ENCODE measurements around the gene NCS1. TPM values are rescaled to one million over a fixed set of nuclear protein-coding genes. Genes with fewer than 3 reads are reported as not detected.

Gene NCS1
- total RNA-seq, 1 donor from 2014 or later = 37.7 TPM

DNA sequence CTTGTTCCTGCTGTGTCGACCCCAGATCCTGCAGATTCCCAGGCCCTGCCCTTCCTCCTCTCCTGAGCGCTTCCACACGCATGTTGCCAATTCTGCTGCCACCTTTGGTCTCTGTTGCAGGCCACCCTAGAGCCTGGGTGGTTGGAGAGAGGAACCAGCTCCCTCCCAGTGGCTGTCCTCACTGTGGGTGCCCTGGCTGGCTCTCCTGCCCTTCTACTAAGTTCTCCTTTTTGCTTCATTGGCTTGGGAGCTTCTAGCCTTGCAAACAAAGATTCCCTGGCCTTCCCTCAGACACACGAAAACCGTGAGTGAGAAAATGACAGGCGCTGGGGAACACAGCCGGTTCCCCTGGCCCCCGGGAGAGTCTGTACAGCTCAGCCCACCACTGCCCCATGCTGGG is 14.2 kb upstream of the NCS1 start:
- Mint-ChIP-seq H3K9me3 (ENCODE audit: unreplicated experiment) (no peaks in the 10 kb centered on the region), H3K4me1 (ENCODE audit: unreplicated experiment) (no peaks in the 10 kb centered on the region), H3K4me3 (ENCODE audit: unreplicated experiment) (no peak overlapping the region), H3K27ac (ENCODE audit: unreplicated experiment) (no peak overlapping the region), H3K27me3 (ENCODE audit: unreplicated experiment) (no peaks in the 10 kb centered on the region), H3K36me3 (ENCODE audit: unreplicated experiment) (no peaks in the 10 kb centered on the region)
- DNase-seq (ENCODE audit: extremely low spot score, unreplicated experiment) = no peak
- no peak for TF ChIP-seq CTCF (IDR thresholded peaks at IDR 0.05)

GRCh38 chr9:130159057-130159456 is 13.1 kb upstream of the NCS1 start:
- no peak overlapping the region for H3K27ac Mint-ChIP-seq (ENCODE audit: unreplicated experiment)
- H3K27me3 Mint-ChIP-seq (ENCODE audit: unreplicated experiment) = no peaks in the 10 kb centered on the region
- no peaks in the 10 kb centered on the region for H3K4me1 Mint-ChIP-seq (ENCODE audit: unreplicated experiment)
- no peak overlapping the region for H3K4me3 Mint-ChIP-seq (ENCODE audit: unreplicated experiment)
- no peaks in the 10 kb centered on the region for H3K9me3 Mint-ChIP-seq (ENCODE audit: unreplicated experiment)
- TF ChIP-seq CTCF (IDR thresholded peaks at IDR 0.05) = no peak
- DNase-seq (ENCODE audit: extremely low spot score, unreplicated experiment) = no peak
- H3K36me3 Mint-ChIP-seq (ENCODE audit: unreplicated experiment) = no peaks in the 10 kb centered on the region

- Mint-ChIP-seq H3K27ac (ENCODE audit: unreplicated experiment) (no peak overlapping the region), H3K9me3 (ENCODE audit: unreplicated experiment) (no peaks in the 10 kb centered on the region)
Measured at GRCh38 chr9:130159915-130160670, 12.1 kb upstream of the NCS1 start.

GRCh38 chr9:130160862-130161470 is 11.2 kb upstream of the NCS1 start:
- Mint-ChIP-seq H3K36me3 (ENCODE audit: unreplicated experiment) (no peaks in the 10 kb centered on the region), H3K9me3 (ENCODE audit: unreplicated experiment) (no peaks in the 10 kb centered on the region), H3K4me3 (ENCODE audit: unreplicated experiment) (no peak overlapping the region), H3K4me1 (ENCODE audit: unreplicated experiment) (no peaks in the 10 kb centered on the region), H3K27me3 (ENCODE audit: unreplicated experiment) (no peaks in the 10 kb centered on the region), H3K27ac (ENCODE audit: unreplicated experiment) (no peak overlapping the region)
- no peak for TF ChIP-seq CTCF (IDR thresholded peaks at IDR 0.05)
- no peak for DNase-seq (ENCODE audit: extremely low spot score, unreplicated experiment)

More at GRCh38 chr9:130159915-130160670, 12.1 kb upstream of the NCS1 start:
- DNase-seq (ENCODE audit: extremely low spot score, unreplicated experiment) = no peak
- no peak for TF ChIP-seq CTCF (IDR thresholded peaks at IDR 0.05)
- no peaks in the 10 kb centered on the region for H3K4me1 Mint-ChIP-seq (ENCODE audit: unreplicated experiment)
- no peaks in the 10 kb centered on the region for H3K27me3 Mint-ChIP-seq (ENCODE audit: unreplicated experiment)
- no peak overlapping the region for H3K4me3 Mint-ChIP-seq (ENCODE audit: unreplicated experiment)
- H3K36me3 Mint-ChIP-seq (ENCODE audit: unreplicated experiment) = no peaks in the 10 kb centered on the region

GRCh38 chr9:130165579-130165978 is 6.6 kb upstream of the NCS1 start:
- H3K27ac Mint-ChIP-seq (ENCODE audit: unreplicated experiment) = no peak overlapping the region
- no peaks in the 10 kb centered on the region for H3K4me1 Mint-ChIP-seq (ENCODE audit: unreplicated experiment)
- no peak for DNase-seq (ENCODE audit: extremely low spot score, unreplicated experiment)
- no peaks in the 10 kb centered on the region for H3K36me3 Mint-ChIP-seq (ENCODE audit: unreplicated experiment)
- peaks cover 3% of the 10 kb centered on the region for H3K27me3 Mint-ChIP-seq (ENCODE audit: unreplicated experiment)
- no peak for TF ChIP-seq CTCF (IDR thresholded peaks at IDR 0.05)
- H3K9me3 Mint-ChIP-seq (ENCODE audit: unreplicated experiment) = no peaks in the 10 kb centered on the region
- no peak overlapping the region for H3K4me3 Mint-ChIP-seq (ENCODE audit: unreplicated experiment)
